Sigmoid colon (tissue), 7 donors: ENCODE data around the gene MTM1. TPM values are rescaled to one million over a fixed set of nuclear protein-coding genes. Genes with fewer than 3 reads are reported as not detected.

Experiments
- DNase-seq: peaks from one replicate; pipeline ENCODE4 v3.0.0-alpha.2; 2019
- H3K27ac ChIP-seq, 4 donors: fragments of 200-600 bp; sonication (generic); one replicate each; pipeline ENCODE4 v1.5.1; 2016 to 2019; ENCODE audit warnings: mild to moderate bottlenecking in 1 of 4
- H3K27me3 ChIP-seq, 3 donors: fragments of 200-600 bp; sonication (generic); one replicate each; pipeline ENCODE4 v1.5.1; 2019; ENCODE audit warnings: mild to moderate bottlenecking in 1 of 3
- H3K36me3 ChIP-seq, 4 donors: fragments of 200-600 bp; sonication (generic); one replicate each; pipeline ENCODE4 v1.5.1; 2016 to 2019
- H3K4me1 ChIP-seq, 4 donors: fragments of 200-600 bp; sonication (generic); one replicate each; pipeline ENCODE4 v1.5.1; 2017 to 2019
- H3K4me3 ChIP-seq, 4 donors: fragments of 200-600 bp; sonication (generic); one replicate each; pipeline ENCODE4 v1.5.1; 2017 to 2019; ENCODE audit warnings: mild to moderate bottlenecking in 2 of 4, moderate library complexity in 1 of 4
- H3K9me3 ChIP-seq, 4 donors: fragments of 200-600 bp in 3 of 4; sonication (generic) in 3 of 4; one replicate each; pipeline versions ENCODE4 v1.5.1 to v1.6.1; 2013 to 2019
- EP300 ChIP-seq, 4 donors: sonication (generic); formaldehyde crosslinking; IDR thresholded peaks; one replicate each; pipeline ENCODE4 v1.6.1; 2017; ENCODE audit warnings: antibody characterized with exemption in 4 of 4
- POLR2A ChIP-seq, 2 donors: fragments of 450-650 bp; IDR thresholded peaks; one replicate each; pipeline ENCODE4 v1.6.1; 2016; ENCODE audit warnings: antibody characterized with exemption in 2 of 2, mild to moderate bottlenecking in 2 of 2, moderate library complexity in 2 of 2
- POLR2AphosphoS5 ChIP-seq, 4 donors: sonication (generic); formaldehyde crosslinking; IDR thresholded peaks; one replicate each; pipeline ENCODE4 v1.6.1; 2017; ENCODE audit warnings: antibody characterized with exemption in 4 of 4
- WGBS, 2 donors: extraction: QIAGEN DNeasy Blood & Tissue Kit; methylation state at CpG; one replicate each; pipeline ENCODE4 v1.1.7; 2013; 5-methylcytosine and 5-hydroxymethylcytosine counted together
- intact Hi-C: fragments of 100-400 bp; cut with DNase I; formaldehyde crosslinking; loops from one replicate; pipeline ENCODE4 v1.15.1; 2023
- polyA plus RNA-seq, 3 donors: library from polyadenylated mRNA; stranded (reverse); fragments of 200-250 nt; gene quantifications; one replicate each; pipeline ENCODE4 v1.2.3, GENCODE V29; 2013
- total RNA-seq, 4 donors: library from RNA; depleted of rRNA; stranded (reverse); fragments of >200 nt; gene quantifications; one replicate each; pipeline ENCODE4 v1.1.0, GENCODE V29; 2016
- TF ChIP-seq, protein P1 (sequence below), 4 experiments: fragments of 450-650 bp in 3 of 4; fragments of 200-600 bp in 1 of 4; IDR thresholded peaks; one replicate each; pipeline ENCODE4 v1.5.1; 2016 to 2019; ENCODE audit warnings: antibody characterized with exemption in 4 of 4, mild to moderate bottlenecking in 3 of 4, moderate library complexity in 2 of 4
- donor health status: healthy with polysubstance abuse.
- donor health status: Bipolar disorder and iron deficiency.
- donor health status: healthy.

Gene MTM1
- total and polyA plus RNA-seq, 7 donors = 13.1 to 30.1 (median 19.6) TPM

DNA sequence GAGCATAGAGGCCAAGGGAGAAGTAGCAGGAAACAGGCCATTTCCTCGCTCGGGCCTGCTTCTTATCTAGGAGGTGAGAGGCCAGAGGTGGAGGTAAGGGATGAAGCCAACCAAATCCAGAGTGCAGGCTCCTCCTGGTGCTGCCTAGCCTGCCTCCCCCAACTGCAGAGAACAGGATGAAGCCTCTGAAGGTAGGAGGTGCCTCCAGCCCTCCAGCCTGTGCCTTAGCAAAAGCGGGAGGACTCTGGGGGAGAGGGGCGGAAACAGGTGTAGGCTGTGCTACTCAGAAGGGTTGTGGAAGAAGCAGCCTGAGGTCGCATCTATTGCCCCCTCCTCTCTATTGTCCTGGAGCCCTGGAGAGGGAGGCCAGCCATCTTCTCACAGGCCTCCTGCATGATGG, 2.9 kb upstream of the MTM1 start:
- no peak overlapping the region for H3K4me3 ChIP-seq
- peaks cover 0 to 8% (median 2%) of the 10 kb centered on the region in 4 donors for H3K4me1 ChIP-seq
- no peak for DNase-seq
- no peaks in the 10 kb centered on the region for H3K36me3 ChIP-seq
- H3K9me3 ChIP-seq = no peaks in the 10 kb centered on the region
- H3K27ac ChIP-seq = no peak overlapping the region
- TF ChIP-seq EP300 (IDR thresholded peaks at IDR 0.05) = no peak
- no peak for TF ChIP-seq POLR2A (IDR thresholded peaks at IDR 0.05)
- intact Hi-C loops = loop anchor here (5.0 to 10.0 kb wide), 2 partner anchors 58 to 611 kb away; no protein-coding TSS in a partner anchor
- 80 to 88% methylated on average over 5 of the region's 5 CpGs for WGBS, 2 donors
- no peaks in the 10 kb centered on the region for H3K27me3 ChIP-seq

DNA sequence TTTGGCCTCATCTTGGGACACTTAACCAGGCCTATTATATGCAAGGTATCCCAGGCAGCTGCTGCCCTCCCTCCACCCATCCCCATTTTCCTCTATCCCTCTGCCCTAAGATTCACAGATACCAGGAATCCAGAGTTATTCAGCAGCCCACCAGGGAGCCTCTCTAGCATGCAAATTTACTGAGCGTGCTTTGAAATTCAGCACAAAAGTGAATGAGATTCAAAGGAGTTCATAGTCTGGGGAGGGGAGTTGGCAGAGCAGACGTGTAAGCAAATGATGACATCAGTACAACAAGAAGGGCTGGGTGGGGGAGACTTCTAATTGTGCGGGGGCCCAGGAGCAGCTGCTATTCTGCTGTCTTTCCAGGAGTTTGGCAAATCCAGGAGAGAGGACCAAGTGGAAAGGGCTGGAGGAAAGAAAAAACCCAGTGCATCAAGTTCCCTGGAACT, 1.7 kb upstream of the MTM1 start:
- TF ChIP-seq, protein P1, sequence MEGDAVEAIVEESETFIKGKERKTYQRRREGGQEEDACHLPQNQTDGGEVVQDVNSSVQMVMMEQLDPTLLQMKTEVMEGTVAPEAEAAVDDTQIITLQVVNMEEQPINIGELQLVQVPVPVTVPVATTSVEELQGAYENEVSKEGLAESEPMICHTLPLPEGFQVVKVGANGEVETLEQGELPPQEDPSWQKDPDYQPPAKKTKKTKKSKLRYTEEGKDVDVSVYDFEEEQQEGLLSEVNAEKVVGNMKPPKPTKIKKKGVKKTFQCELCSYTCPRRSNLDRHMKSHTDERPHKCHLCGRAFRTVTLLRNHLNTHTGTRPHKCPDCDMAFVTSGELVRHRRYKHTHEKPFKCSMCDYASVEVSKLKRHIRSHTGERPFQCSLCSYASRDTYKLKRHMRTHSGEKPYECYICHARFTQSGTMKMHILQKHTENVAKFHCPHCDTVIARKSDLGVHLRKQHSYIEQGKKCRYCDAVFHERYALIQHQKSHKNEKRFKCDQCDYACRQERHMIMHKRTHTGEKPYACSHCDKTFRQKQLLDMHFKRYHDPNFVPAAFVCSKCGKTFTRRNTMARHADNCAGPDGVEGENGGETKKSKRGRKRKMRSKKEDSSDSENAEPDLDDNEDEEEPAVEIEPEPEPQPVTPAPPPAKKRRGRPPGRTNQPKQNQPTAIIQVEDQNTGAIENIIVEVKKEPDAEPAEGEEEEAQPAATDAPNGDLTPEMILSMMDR (IDR thresholded peaks at IDR 0.05) = no peak
- TF ChIP-seq POLR2A (IDR thresholded peaks at IDR 0.05) (no peak), EP300 (IDR thresholded peaks at IDR 0.05) (no peak), POLR2AphosphoS5 (IDR thresholded peaks at IDR 0.05) (no peak)
- intact Hi-C loops = loop anchor here (5.0 to 10.0 kb wide), 2 partner anchors 59 to 612 kb away; no protein-coding TSS in a partner anchor

DNA sequence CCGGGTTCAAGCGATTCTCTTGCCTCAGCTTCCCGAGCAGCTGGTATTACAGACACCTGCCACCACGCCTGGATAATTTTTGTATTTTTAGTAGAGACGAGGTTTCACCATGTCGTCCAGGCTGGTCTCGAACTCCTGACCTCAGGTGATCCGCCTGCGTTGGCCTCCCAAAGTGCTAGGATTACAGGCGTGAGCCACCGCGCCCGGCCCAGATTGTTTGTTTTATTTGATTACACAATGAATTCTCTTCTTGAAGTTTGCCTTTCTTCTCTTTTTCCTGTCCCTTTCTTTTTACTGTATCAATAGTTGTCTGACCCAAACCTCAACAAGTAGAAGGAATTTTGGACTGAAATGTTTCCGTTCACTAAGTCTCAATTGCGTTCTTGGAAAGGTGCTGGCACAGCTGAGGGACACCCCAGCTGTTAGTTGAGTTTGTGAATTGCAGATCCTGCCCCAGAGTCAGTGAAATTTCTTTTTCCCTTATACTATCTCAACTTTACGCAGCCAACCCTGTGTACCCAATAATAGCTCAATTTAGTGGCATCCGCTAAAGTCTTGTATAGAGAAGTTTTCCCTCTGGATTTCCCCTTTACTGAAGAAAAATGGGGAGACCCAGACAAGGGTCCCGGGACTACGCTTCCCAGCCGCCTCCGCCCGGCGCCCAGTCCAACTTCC, 639 bp upstream of the MTM1 start:
- Histone ChIP-seq H3K36me3 (no peaks in the 10 kb centered on the region), H3K27ac (peak overlapping the region; percentile 56 to 66 (median 60)), H3K9me3 (no peaks in the 10 kb centered on the region), H3K27me3 (no peaks in the 10 kb centered on the region), H3K4me3 (peak overlapping the region in 2 of 4 donors; percentile 17 to 78), H3K4me1 (peaks cover 0 to 14% (median 4%) of the 10 kb centered on the region in 4 donors)
- WGBS, 2 donors = 27 to 50% methylated on average over 23 of the region's 23 CpGs
- TF ChIP-seq POLR2A (IDR thresholded peaks at IDR 0.05) = no peak
- intact Hi-C loops = loop anchor here (2.0 to 10.0 kb wide), 4 partner anchors 21 to 613 kb away; partner anchors contain the start of gene MAMLD1
- no peak for DNase-seq

More for the DNA sequence above, 1.7 kb upstream of the MTM1 start:
- Histone ChIP-seq H3K27me3 (no peaks in the 10 kb centered on the region), H3K9me3 (no peaks in the 10 kb centered on the region), H3K27ac (no peak overlapping the region), H3K4me3 (no peak overlapping the region), H3K36me3 (no peaks in the 10 kb centered on the region), H3K4me1 (peaks cover 0 to 8% (median 2%) of the 10 kb centered on the region in 4 donors)
- 83 to 86% methylated on average over 3 of the region's 3 CpGs for WGBS, 2 donors
- DNase-seq = no peak

DNA sequence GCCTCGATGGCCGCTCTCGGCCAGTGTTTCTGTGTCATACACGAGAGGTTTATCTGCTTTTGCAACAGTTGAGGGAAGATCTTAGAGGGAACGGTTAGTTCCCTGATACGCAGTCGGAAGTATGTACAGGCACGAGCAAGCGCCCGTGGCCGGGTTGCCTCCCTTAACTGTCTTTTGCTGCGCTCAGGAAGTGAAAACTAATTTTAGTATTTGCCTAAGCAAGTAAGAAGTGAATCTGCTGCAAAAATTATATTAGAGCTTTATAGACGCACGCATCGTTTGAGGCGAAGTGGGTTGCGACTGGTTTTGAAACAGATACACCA, 695 bp downstream of the MTM1 start:
- no peaks in the 10 kb centered on the region for H3K27me3 ChIP-seq
- no peaks in the 10 kb centered on the region for H3K36me3 ChIP-seq
- intact Hi-C loops = loop anchor here (2.0 to 10.0 kb wide), 4 partner anchors 22 to 614 kb away; partner anchors contain the start of gene MAMLD1
- H3K27ac ChIP-seq = peak overlapping the region; percentile 85 to 91 (median 91)
- 1 to 3% methylated on average over 17 of the region's 17 CpGs for WGBS, 2 donors
- H3K9me3 ChIP-seq = no peaks in the 10 kb centered on the region
- peak in 1 of 4 donors; percentile 9 for TF ChIP-seq POLR2AphosphoS5 (IDR thresholded peaks at IDR 0.05)
- TF ChIP-seq POLR2A (IDR thresholded peaks at IDR 0.05) = no peak
- peak overlapping the region; percentile 46 to 78 (median 74) for H3K4me3 ChIP-seq
- no peak for DNase-seq
- peaks cover 0 to 19% (median 7%) of the 10 kb centered on the region in 4 donors for H3K4me1 ChIP-seq

DNA sequence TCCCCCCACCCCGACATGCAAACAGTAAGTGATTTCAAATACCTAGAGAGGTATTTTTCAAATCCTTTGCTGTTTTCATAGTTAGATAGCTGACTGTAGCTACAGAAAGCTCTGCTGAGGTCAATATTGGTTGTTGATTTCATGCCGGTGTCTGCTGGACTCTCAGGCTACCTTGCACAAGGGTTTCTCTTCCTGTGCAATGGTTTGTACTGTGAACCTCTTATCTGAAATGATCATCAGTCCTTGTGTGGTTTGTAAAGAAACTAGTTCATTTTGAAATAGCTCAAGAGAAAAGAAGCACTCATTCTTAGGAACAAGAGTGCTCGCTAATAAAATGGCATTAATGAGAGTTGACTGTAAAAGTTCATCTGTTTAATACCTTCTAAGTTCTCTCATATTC, 2.1 kb downstream of the MTM1 start:
- WGBS, 2 donors = 19 to 38% methylated on average over 3 of the region's 3 CpGs
- peak overlapping the region in 2 of 4 donors; percentile 91 for H3K27ac ChIP-seq
- TF ChIP-seq POLR2A (IDR thresholded peaks at IDR 0.05) (no peak), EP300 (IDR thresholded peaks at IDR 0.05) (no peak), POLR2AphosphoS5 (IDR thresholded peaks at IDR 0.05) (no peak)
- TF ChIP-seq, protein P1 (IDR thresholded peaks at IDR 0.05) = no peak
- H3K9me3 ChIP-seq = no peaks in the 10 kb centered on the region
- H3K4me3 ChIP-seq = no peak overlapping the region
- intact Hi-C loops = no loop called here
- no peaks in the 10 kb centered on the region for H3K27me3 ChIP-seq
- no peak for DNase-seq
- H3K4me1 ChIP-seq = peaks cover 0 to 19% (median 7%) of the 10 kb centered on the region in 4 donors
- no peaks in the 10 kb centered on the region for H3K36me3 ChIP-seq

DNA sequence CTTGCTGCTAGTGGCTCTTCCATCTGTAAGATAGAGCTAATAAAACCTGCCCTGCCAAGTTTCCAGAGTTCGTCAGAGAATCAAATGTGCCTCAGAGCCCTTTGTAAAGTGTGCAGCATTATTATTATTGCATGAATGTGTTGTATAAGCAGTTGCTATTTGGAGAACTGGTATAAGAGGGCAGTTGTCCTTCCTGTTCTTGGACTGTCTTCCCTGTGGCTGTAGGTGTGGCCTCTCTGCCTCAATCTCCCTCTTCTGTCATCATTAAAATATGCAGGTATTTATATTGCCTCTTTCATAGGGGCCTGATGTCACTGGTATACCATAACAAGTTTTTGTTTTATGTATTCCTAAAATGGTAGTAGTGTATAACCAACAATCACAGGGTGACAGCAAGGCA, 3.8 kb downstream of the MTM1 start:
- no peak for DNase-seq
- TF ChIP-seq, protein P1 (IDR thresholded peaks at IDR 0.05) = no peak
- TF ChIP-seq POLR2A (IDR thresholded peaks at IDR 0.05) = no peak
- TF ChIP-seq POLR2AphosphoS5 (IDR thresholded peaks at IDR 0.05) = no peak
- no peak for TF ChIP-seq EP300 (IDR thresholded peaks at IDR 0.05)
- Histone ChIP-seq H3K9me3 (no peaks in the 10 kb centered on the region), H3K4me1 (peaks cover 0 to 19% (median 9%) of the 10 kb centered on the region in 4 donors), H3K27ac (peak overlapping the region in 3 of 4 donors; percentile 26 to 49 (median 42)), H3K27me3 (no peaks in the 10 kb centered on the region), H3K4me3 (no peak overlapping the region), H3K36me3 (no peaks in the 10 kb centered on the region)
- intact Hi-C loops = no loop called here
- 2 to 49% methylated on average over 1 of the region's 1 CpG for WGBS, 2 donors
